ENCODE measurements around the gene BNC2. TPM values are rescaled to one million over a fixed set of nuclear protein-coding genes. Genes with fewer than 3 reads are reported as not detected.

BNC2 gene
- total and polyA plus RNA-seq, 2 of the 13 experiments (the other 11 are each of a cell fraction or from before 2014, with no cell fraction given), result not detected

DNA sequence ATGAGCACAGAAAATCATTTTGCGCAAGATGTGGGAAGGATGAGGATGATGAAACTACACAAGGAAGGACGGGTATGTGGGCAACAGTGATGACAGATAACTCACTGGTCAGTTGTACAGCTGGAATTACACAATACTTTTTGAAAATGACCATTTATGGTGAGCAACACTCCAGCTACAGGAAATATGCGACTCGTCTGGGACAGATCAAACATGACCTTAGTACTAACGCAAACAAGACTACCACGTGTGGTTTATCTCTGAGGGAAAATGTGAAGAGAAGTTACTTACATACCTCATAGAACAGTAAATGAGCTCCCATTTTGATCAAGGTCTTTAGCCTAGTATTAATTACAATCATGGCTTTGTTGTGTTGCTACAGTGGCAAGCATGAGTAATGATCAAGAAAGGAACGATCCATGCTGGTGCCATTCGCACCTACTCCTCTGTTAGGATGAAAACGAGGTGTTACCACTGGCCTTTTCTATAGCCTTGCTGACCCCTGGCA, 456.9 kb downstream of the BNC2 start (continued):
- TF ChIP-seq STAT5B (CRISPR knock-in tag; IDR thresholded peaks at IDR 0.05), result no peak
- no peak for TF ChIP-seq SRSF1 (optimal IDR thresholded peaks at IDR 0.05; ENCODE audit: low read depth, low read length)
- no peak for TF ChIP-seq ZNF629 (CRISPR knock-in tag; conservative IDR thresholded peaks at IDR 0.05)
- TF ChIP-seq NR2F6 (IDR thresholded peaks at IDR 0.05), result peak; percentile 87
- peak; percentile 90 for TF ChIP-seq NR2F6 (CRISPR knock-in tag; IDR thresholded peaks at IDR 0.05)
- peak; percentile 72; the same call in 1 of the 2 replicates for TF ChIP-seq SOX5 (CRISPR knock-in tag; IDR thresholded peaks at IDR 0.05; ENCODE audit: borderline replicate concordance)
- no peak for TF ChIP-seq GMEB2 (CRISPR knock-in tag; IDR thresholded peaks at IDR 0.05; ENCODE audit: low read depth)
- no peak for TF ChIP-seq ZNF878 (CRISPR knock-in tag; IDR thresholded peaks at IDR 0.05)
- TF ChIP-seq FOXJ3 (CRISPR knock-in tag; IDR thresholded peaks at IDR 0.05; ENCODE audit: borderline replicate concordance), result peak; percentile 81; the same call in 1 of the 2 replicates
- TF ChIP-seq GTF2F1 (IDR thresholded peaks at IDR 0.05; ENCODE audit: low read length), result no peak
- TF ChIP-seq TFDP1 (CRISPR knock-in tag; IDR thresholded peaks at IDR 0.05; ENCODE audit: borderline replicate concordance), result peak; percentile 43; the same call in 1 of the 2 replicates
- TF ChIP-seq, protein P1, sequence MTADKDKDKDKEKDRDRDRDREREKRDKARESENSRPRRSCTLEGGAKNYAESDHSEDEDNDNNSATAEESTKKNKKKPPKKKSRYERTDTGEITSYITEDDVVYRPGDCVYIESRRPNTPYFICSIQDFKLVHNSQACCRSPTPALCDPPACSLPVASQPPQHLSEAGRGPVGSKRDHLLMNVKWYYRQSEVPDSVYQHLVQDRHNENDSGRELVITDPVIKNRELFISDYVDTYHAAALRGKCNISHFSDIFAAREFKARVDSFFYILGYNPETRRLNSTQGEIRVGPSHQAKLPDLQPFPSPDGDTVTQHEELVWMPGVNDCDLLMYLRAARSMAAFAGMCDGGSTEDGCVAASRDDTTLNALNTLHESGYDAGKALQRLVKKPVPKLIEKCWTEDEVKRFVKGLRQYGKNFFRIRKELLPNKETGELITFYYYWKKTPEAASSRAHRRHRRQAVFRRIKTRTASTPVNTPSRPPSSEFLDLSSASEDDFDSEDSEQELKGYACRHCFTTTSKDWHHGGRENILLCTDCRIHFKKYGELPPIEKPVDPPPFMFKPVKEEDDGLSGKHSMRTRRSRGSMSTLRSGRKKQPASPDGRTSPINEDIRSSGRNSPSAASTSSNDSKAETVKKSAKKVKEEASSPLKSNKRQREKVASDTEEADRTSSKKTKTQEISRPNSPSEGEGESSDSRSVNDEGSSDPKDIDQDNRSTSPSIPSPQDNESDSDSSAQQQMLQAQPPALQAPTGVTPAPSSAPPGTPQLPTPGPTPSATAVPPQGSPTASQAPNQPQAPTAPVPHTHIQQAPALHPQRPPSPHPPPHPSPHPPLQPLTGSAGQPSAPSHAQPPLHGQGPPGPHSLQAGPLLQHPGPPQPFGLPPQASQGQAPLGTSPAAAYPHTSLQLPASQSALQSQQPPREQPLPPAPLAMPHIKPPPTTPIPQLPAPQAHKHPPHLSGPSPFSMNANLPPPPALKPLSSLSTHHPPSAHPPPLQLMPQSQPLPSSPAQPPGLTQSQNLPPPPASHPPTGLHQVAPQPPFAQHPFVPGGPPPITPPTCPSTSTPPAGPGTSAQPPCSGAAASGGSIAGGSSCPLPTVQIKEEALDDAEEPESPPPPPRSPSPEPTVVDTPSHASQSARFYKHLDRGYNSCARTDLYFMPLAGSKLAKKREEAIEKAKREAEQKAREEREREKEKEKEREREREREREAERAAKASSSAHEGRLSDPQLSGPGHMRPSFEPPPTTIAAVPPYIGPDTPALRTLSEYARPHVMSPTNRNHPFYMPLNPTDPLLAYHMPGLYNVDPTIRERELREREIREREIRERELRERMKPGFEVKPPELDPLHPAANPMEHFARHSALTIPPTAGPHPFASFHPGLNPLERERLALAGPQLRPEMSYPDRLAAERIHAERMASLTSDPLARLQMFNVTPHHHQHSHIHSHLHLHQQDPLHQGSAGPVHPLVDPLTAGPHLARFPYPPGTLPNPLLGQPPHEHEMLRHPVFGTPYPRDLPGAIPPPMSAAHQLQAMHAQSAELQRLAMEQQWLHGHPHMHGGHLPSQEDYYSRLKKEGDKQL (CRISPR knock-in tag; IDR thresholded peaks at IDR 0.05; ENCODE audit: low read depth), result peak; percentile 57; the same call in 1 of the 2 replicates
- TF ChIP-seq TBX2 (CRISPR knock-in tag; IDR thresholded peaks at IDR 0.05; ENCODE audit: borderline replicate concordance), result 0 out of 2 replicates have a peak, but pooled peaks have one; percentile 27
- TF ChIP-seq, protein P2, sequence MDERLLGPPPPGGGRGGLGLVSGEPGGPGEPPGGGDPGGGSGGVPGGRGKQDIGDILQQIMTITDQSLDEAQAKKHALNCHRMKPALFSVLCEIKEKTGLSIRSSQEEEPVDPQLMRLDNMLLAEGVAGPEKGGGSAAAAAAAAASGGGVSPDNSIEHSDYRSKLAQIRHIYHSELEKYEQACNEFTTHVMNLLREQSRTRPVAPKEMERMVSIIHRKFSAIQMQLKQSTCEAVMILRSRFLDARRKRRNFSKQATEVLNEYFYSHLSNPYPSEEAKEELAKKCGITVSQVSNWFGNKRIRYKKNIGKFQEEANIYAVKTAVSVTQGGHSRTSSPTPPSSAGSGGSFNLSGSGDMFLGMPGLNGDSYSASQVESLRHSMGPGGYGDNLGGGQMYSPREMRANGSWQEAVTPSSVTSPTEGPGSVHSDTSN (CRISPR knock-in tag; IDR thresholded peaks at IDR 0.05), result no peak
- no peak for TF ChIP-seq ZKSCAN8 (CRISPR knock-in tag; IDR thresholded peaks at IDR 0.05; ENCODE audit: borderline replicate concordance)
- TF ChIP-seq MZF1 (CRISPR knock-in tag; IDR thresholded peaks at IDR 0.05; ENCODE audit: borderline replicate concordance), result no peak
- TF ChIP-seq MEIS2 (CRISPR knock-in tag; IDR thresholded peaks at IDR 0.05), result 0 out of 2 replicates have a peak, but pooled peaks have one; percentile 32
- no peak for TF ChIP-seq ZEB1 (IDR thresholded peaks at IDR 0.05; ENCODE audit: insufficient replicate concordance, low read depth)
- no peak for TF ChIP-seq AHR (CRISPR knock-in tag; IDR thresholded peaks at IDR 0.05)
- TF ChIP-seq ZBTB49 (CRISPR knock-in tag; IDR thresholded peaks at IDR 0.05; ENCODE audit: borderline replicate concordance), result no peak
